ENCODE results near the gene CAV3.

The CAV3 gene

GRCh38 chr3:8769088-8769822 lies 35.7 kb downstream of the CAV3 start, which contains the start of gene OXTR:
Gene OXTR (minus strand): TSS chr3:8769613. CDS start chr3:8768187, 1,426 bp downstream.
- Histone ChIP-seq H3K27me3 (ENCODE audit: insufficient read depth, low read depth, severe bottlenecking) (no peaks in the 10 kb centered on the region), H3K27ac (no peak within 1 kb of the TSS), H3K36me3 (no peaks in the 10 kb centered on the region), H3K9me3 (ENCODE audit: severe bottlenecking) (no peaks in the 10 kb centered on the region), H3K4me3 (ENCODE audit: low read depth, low read length) (no peak within 1 kb of the TSS)
- DNase-seq, result peak; percentile 67
- TF ChIP-seq CTCF (IDR thresholded peaks at IDR 0.05; ENCODE audit: low read depth, low read length), result peak; percentile 97

GRCh38 chr3:8773941-8774542 lies 40.4 kb downstream of the CAV3 start:
- Histone ChIP-seq H3K9me3 (ENCODE audit: severe bottlenecking) (no peaks in the 10 kb centered on the region), H3K27me3 (ENCODE audit: insufficient read depth, low read depth, severe bottlenecking) (no peaks in the 10 kb centered on the region), H3K4me3 (ENCODE audit: low read depth, low read length) (no peak overlapping the region), H3K27ac (no peak overlapping the region), H3K36me3 (no peaks in the 10 kb centered on the region)
- no peak for TF ChIP-seq CTCF (IDR thresholded peaks at IDR 0.05; ENCODE audit: low read depth, low read length)
- no peak for DNase-seq

GRCh38 chr3:8775181-8775580 lies 41.6 kb downstream of the CAV3 start:
- no peak for DNase-seq
- Histone ChIP-seq H3K36me3 (no peaks in the 10 kb centered on the region), H3K27ac (no peak overlapping the region), H3K9me3 (ENCODE audit: severe bottlenecking) (no peaks in the 10 kb centered on the region), H3K27me3 (ENCODE audit: insufficient read depth, low read depth, severe bottlenecking) (no peaks in the 10 kb centered on the region), H3K4me3 (ENCODE audit: low read depth, low read length) (no peak overlapping the region)
- TF ChIP-seq CTCF (IDR thresholded peaks at IDR 0.05; ENCODE audit: low read depth, low read length), result no peak

- Histone ChIP-seq H3K9me3 (ENCODE audit: severe bottlenecking) (no peaks in the 10 kb centered on the region), H3K27ac (no peak overlapping the region), H3K36me3 (no peaks in the 10 kb centered on the region), H3K4me3 (ENCODE audit: low read depth, low read length) (no peak overlapping the region), H3K27me3 (ENCODE audit: insufficient read depth, low read depth, severe bottlenecking) (no peaks in the 10 kb centered on the region)
- TF ChIP-seq CTCF (IDR thresholded peaks at IDR 0.05; ENCODE audit: low read depth, low read length), result no peak
- no peak for DNase-seq
These were observed 42.0 kb downstream of the CAV3 start for GRCh38 chr3:8775602-8776001.

GRCh38 chr3:8776406-8776805 lies 42.8 kb downstream of the CAV3 start:
- no peak for TF ChIP-seq CTCF (IDR thresholded peaks at IDR 0.05; ENCODE audit: low read depth, low read length)
- DNase-seq, result no peak
- Histone ChIP-seq H3K36me3 (no peaks in the 10 kb centered on the region), H3K9me3 (ENCODE audit: severe bottlenecking) (no peaks in the 10 kb centered on the region), H3K27ac (no peak overlapping the region), H3K27me3 (ENCODE audit: insufficient read depth, low read depth, severe bottlenecking) (no peaks in the 10 kb centered on the region), H3K4me3 (ENCODE audit: low read depth, low read length) (no peak overlapping the region)

All from WERI-Rb-1 (cell line).